Gastrocnemius medialis (tissue), 4 donors: ENCODE data around the gene NT5DC3. TPM values are rescaled to one million over a fixed set of nuclear protein-coding genes. Genes with fewer than 3 reads are reported as not detected.

Experiments
- ATAC-seq, 2 donors: fragments of 150-250 bp; one replicate each; pipeline ENCODE4 v1.9.1; 2016
- DNase-seq, 2 donors: peaks; one replicate each; pipeline ENCODE4 v3.0.0-alpha.2; 2019
- H3K27ac ChIP-seq, 4 donors: fragments of 200-600 bp; sonication (generic); 1 replicate in 1 of 4; 2 replicates in 3 of 4; pipeline ENCODE4 v1.5.1; 2016 to 2018; ENCODE audit warnings: mild to moderate bottlenecking in 2 of 4, moderate library complexity in 1 of 4
- H3K27me3 ChIP-seq, 3 donors: fragments of 200-600 bp; sonication (generic) in 2 of 3; 1 replicate in 1 of 3; 2 replicates in 2 of 3; pipeline versions ENCODE4 v1.5.1 to v1.6.0; 2016 to 2019; ENCODE audit warnings: mild to moderate bottlenecking in 1 of 3, moderate library complexity in 1 of 3
- H3K36me3 ChIP-seq, 2 donors: fragments of 200-600 bp; sonication (generic) in 1 of 2; one replicate each; pipeline ENCODE4 v1.5.1; 2017 to 2018
- H3K4me1 ChIP-seq, 2 donors: fragments of 200-600 bp; sonication (generic) in 1 of 2; one replicate each; pipeline ENCODE4 v1.5.1; 2016 to 2017; ENCODE audit warnings: mild to moderate bottlenecking in 2 of 2
- H3K4me3 ChIP-seq, 4 donors: fragments of 200-600 bp; sonication (generic) in 3 of 4; 1 replicate in 1 of 4; 2 replicates in 3 of 4; pipeline ENCODE4 v1.5.1; 2016 to 2019; ENCODE audit warnings: mild to moderate bottlenecking in 2 of 4
- H3K9me3 ChIP-seq, 3 donors: fragments of 200-600 bp; sonication (generic) in 2 of 3; 1 replicate in 1 of 3; 2 replicates in 2 of 3; pipeline ENCODE4 v1.5.1; 2016 to 2019
- CTCF ChIP-seq, 5 experiments: fragments of 450-650 bp in 3 of 5; fragments of 200-600 bp in 2 of 5; sonication (generic) in 2 of 5; IDR thresholded peaks in 4 of 5; conservative IDR thresholded peaks in 1 of 5; 1 replicate in 4 of 5; 2 replicates in 1 of 5; pipeline ENCODE4 v1.5.1; 2016 to 2019; ENCODE audit warnings: antibody characterized with exemption in 5 of 5, mild to moderate bottlenecking in 3 of 5, moderate library complexity in 3 of 5
- POLR2A ChIP-seq, 2 donors: fragments of 450-650 bp; IDR thresholded peaks; one replicate each; pipeline ENCODE4 v1.6.1; 2017; ENCODE audit warnings: antibody characterized with exemption in 2 of 2, mild to moderate bottlenecking in 2 of 2, moderate library complexity in 2 of 2
- in situ Hi-C, 4 donors: fragments of 200-750 bp; cut with MboI; loops; one replicate each; pipeline versions ENCODE4 v1.15.0 to v1.8.0; 2017; ENCODE audit warnings: low sequenced_read_pairs in 4 of 4
- intact Hi-C: fragments of 100-400 bp; cut with DNase I; formaldehyde crosslinking; loops from one replicate; pipeline ENCODE4 v1.15.1; 2023; ENCODE audit warnings: low total_unique reads
- total RNA-seq, 4 donors: library from RNA; depleted of rRNA; stranded (reverse); fragments of >200 nt; gene quantifications; one replicate each; pipeline versions ENCODE4 v1.1.0 to v1.2.3, GENCODE V29; 2016

The NT5DC3 gene
- total RNA-seq, 4 donors from 2014 or later, result 8.8 to 18.7 (median 13.9) TPM

- Histone ChIP-seq H3K27me3 (no peaks in the 10 kb centered on the region), H3K36me3 (no peaks in the 10 kb centered on the region), H3K9me3 (no peaks in the 10 kb centered on the region), H3K4me1 (peaks cover 45 to 57% of the 10 kb centered on the region in 2 donors), H3K4me3 (no peak overlapping the region), H3K27ac (peak overlapping the region; percentile 83 to 93 (median 87))
- no peak for TF ChIP-seq POLR2A (IDR thresholded peaks at IDR 0.05)
- TF ChIP-seq CTCF (IDR thresholded peaks at IDR 0.05 in 4 of 5, conservative IDR thresholded peaks at IDR 0.05 in 1 of 5), result peak in 4 of 5 experiments; percentile 26 to 54 (median 48)
- ATAC-seq (peak; percentile 53 to 57), DNase-seq (peak; percentile 75 to 80)
- in situ Hi-C loops, result loop anchor here in 2 of 4 donors (10.0 kb wide), 1 partner anchor 71 kb away; no protein-coding TSS in a partner anchor
- intact Hi-C loops, result loop anchor here (1.0 to 10.0 kb wide), 4 partner anchors 15 to 1441 kb away; partner anchors contain the start of gene NT5DC3
These were observed 57.0 kb downstream of the NT5DC3 start for GRCh38 chr12:103783744-103784664.

- Histone ChIP-seq H3K27me3 (no peaks in the 10 kb centered on the region), H3K9me3 (no peaks in the 10 kb centered on the region), H3K36me3 (peaks cover 0 to 4% of the 10 kb centered on the region in 2 donors), H3K4me1 (peaks cover 45 to 57% of the 10 kb centered on the region in 2 donors), H3K27ac (peak overlapping the region; percentile 83 to 93 (median 87)), H3K4me3 (no peak overlapping the region)
- DNase-seq (peak; percentile 48 to 58), ATAC-seq (peak; percentile 60 to 69)
- intact Hi-C loops (loop anchor here (2.0 to 10.0 kb wide), 2 partner anchors 58 to 1442 kb away; partner anchors contain the start of gene NT5DC3), in situ Hi-C loops (loop anchor here in 2 of 4 donors (10.0 kb wide), 1 partner anchor 72 kb away; no protein-coding TSS in a partner anchor)
- TF ChIP-seq CTCF (IDR thresholded peaks at IDR 0.05 in 4 of 5, conservative IDR thresholded peaks at IDR 0.05 in 1 of 5) (no peak), POLR2A (IDR thresholded peaks at IDR 0.05) (peak in 1 of 2 donors; percentile 34)
These were observed 58.6 kb downstream of the NT5DC3 start for GRCh38 chr12:103782399-103782798.

DNA sequence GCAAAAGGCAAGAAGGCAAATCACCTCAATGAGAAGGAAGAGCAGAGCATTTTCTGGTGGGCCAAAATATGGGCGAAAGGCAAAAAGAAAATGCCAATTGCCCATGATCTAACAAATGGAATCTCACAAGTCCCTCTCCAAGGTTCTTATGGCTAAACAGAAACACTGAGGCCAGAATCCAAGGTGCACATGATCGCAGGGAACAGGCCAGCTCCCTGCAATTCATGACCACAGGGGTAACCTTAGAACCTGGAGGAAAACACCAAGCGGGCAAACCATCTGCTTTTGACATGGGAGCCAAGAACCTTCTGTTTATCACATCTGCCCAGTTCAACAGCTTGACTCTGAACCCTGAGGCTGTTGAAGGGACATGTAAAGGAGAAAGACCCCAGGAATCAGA is 60.0 kb downstream of the NT5DC3 start:
- in situ Hi-C loops, result loop anchor here in 2 of 4 donors (10.0 kb wide), 1 partner anchor 74 kb away; no protein-coding TSS in a partner anchor
- H3K4me1 ChIP-seq, result peaks cover 45 to 57% of the 10 kb centered on the region in 2 donors
- intact Hi-C loops, result loop anchor here (10.0 kb wide), 1 partner anchor 1444 kb away; no protein-coding TSS in a partner anchor

DNA sequence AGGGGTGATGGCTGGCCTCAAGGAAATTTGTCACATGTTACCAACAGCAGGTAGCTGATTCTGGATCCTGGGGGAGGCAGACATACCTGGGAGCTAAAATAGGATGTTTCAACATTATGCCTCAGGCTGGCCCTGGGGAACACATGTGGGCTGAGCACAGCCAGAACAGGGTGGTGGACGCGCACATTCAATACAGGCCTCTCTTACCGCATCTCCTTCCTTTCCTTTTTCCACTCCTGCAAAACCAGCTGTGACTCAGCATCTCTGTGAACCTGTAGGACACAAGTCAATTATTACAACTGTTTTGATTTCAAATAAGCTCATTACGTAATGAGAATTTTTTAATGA is 61.0 kb downstream of the NT5DC3 start:
- ATAC-seq, result no peak
- H3K4me1 ChIP-seq, result peaks cover 44 to 50% of the 10 kb centered on the region in 2 donors
- no peak for DNase-seq
- H3K27ac ChIP-seq, result peak overlapping the region in 2 of 4 donors; percentile 91 to 93
- peaks cover 0 to 13% of the 10 kb centered on the region in 2 donors for H3K36me3 ChIP-seq
- no peaks in the 10 kb centered on the region for H3K9me3 ChIP-seq
- in situ Hi-C loops (loop anchor here in 2 of 4 donors (10.0 kb wide), 1 partner anchor 75 kb away; no protein-coding TSS in a partner anchor), intact Hi-C loops (loop anchor here (10.0 kb wide), 1 partner anchor 1445 kb away; no protein-coding TSS in a partner anchor)
- H3K27me3 ChIP-seq, result no peaks in the 10 kb centered on the region
- H3K4me3 ChIP-seq, result no peak overlapping the region
- TF ChIP-seq CTCF (IDR thresholded peaks at IDR 0.05 in 4 of 5, conservative IDR thresholded peaks at IDR 0.05 in 1 of 5) (no peak), POLR2A (IDR thresholded peaks at IDR 0.05) (no peak)

More for the DNA sequence above, 60.0 kb downstream of the NT5DC3 start:
- Histone ChIP-seq H3K27me3 (no peaks in the 10 kb centered on the region), H3K4me3 (no peak overlapping the region), H3K9me3 (no peaks in the 10 kb centered on the region), H3K27ac (peak overlapping the region; percentile 83 to 93 (median 87)), H3K36me3 (peaks cover 0 to 13% of the 10 kb centered on the region in 2 donors)
- TF ChIP-seq POLR2A (IDR thresholded peaks at IDR 0.05) (no peak), CTCF (IDR thresholded peaks at IDR 0.05 in 4 of 5, conservative IDR thresholded peaks at IDR 0.05 in 1 of 5) (no peak)
- peak; percentile 87 to 92 for ATAC-seq
- DNase-seq, result peak; percentile 85 to 89
